Measurements from ENCODE around the gene YIF1A. TPM values are rescaled to one million over a fixed set of nuclear protein-coding genes. Genes with fewer than 3 reads are reported as not detected.

The YIF1A gene
- total RNA-seq, 1 donor = 75.7 TPM

GRCh38 chr11:66275396-66275795 lies 13.5 kb downstream of the YIF1A start:
- no peak for DNase-seq (ENCODE audit: low read depth in 2 of 3, low spot score in 2 of 3)

- no peak for DNase-seq (ENCODE audit: low read depth in 2 of 3, low spot score in 2 of 3)
Measured at GRCh38 chr11:66274219-66274618, 14.7 kb downstream of the YIF1A start.

GRCh38 chr11:66272596-66272995 lies 16.3 kb downstream of the YIF1A start:
- no peak for DNase-seq (ENCODE audit: low read depth in 2 of 3, low spot score in 2 of 3)

GRCh38 chr11:66271816-66272215 lies 17.1 kb downstream of the YIF1A start:
- no peak for DNase-seq (ENCODE audit: low read depth in 2 of 3, low spot score in 2 of 3)

- peak in 1 of 3 donors; percentile 54 for DNase-seq (ENCODE audit: low read depth in 2 of 3, low spot score in 2 of 3)
Measured at GRCh38 chr11:66268952-66269905, 19.7 kb downstream of the YIF1A start.

- peak; percentile 99 to 100 (median 99) for DNase-seq (ENCODE audit: low read depth in 2 of 3, low spot score in 2 of 3)
Measured at GRCh38 chr11:66268244-66268951, 20.5 kb downstream of the YIF1A start, which contains the start of gene RAB1B. Gene RAB1B (plus strand): TSS chr11:66268639. CDS start chr11:66268680, 41 bp downstream.

GRCh38 chr11:66267379-66268243 lies 21.3 kb downstream of the YIF1A start:
- peak; percentile 75 to 92 (median 89) for DNase-seq (ENCODE audit: low read depth in 2 of 3, low spot score in 2 of 3)

- no peak for DNase-seq (ENCODE audit: low read depth in 2 of 3, low spot score in 2 of 3)
Measured at GRCh38 chr11:66267039-66267378, 21.9 kb downstream of the YIF1A start.

GRCh38 chr11:66266378-66267038 lies 22.4 kb downstream of the YIF1A start:
- no peak for DNase-seq (ENCODE audit: low read depth in 2 of 3, low spot score in 2 of 3)

GRCh38 chr11:66265531-66266377 lies 23.2 kb downstream of the YIF1A start:
- no peak for DNase-seq (ENCODE audit: low read depth in 2 of 3, low spot score in 2 of 3)

- peak in 1 of 3 donors; percentile 30 for DNase-seq (ENCODE audit: low read depth in 2 of 3, low spot score in 2 of 3)
Measured at GRCh38 chr11:66264914-66265313, 24.0 kb downstream of the YIF1A start.

- no peak for DNase-seq (ENCODE audit: low read depth in 2 of 3, low spot score in 2 of 3)
Measured at GRCh38 chr11:66264383-66264782, 24.6 kb downstream of the YIF1A start.

GRCh38 chr11:66263785-66264184 lies 25.2 kb downstream of the YIF1A start:
- no peak for DNase-seq (ENCODE audit: low read depth in 2 of 3, low spot score in 2 of 3)

GRCh38 chr11:66263231-66263630 lies 25.7 kb downstream of the YIF1A start:
- DNase-seq (ENCODE audit: low read depth in 2 of 3, low spot score in 2 of 3) = no peak

GRCh38 chr11:66262696-66263095 lies 26.2 kb downstream of the YIF1A start:
- no peak for DNase-seq (ENCODE audit: low read depth in 2 of 3, low spot score in 2 of 3)

- DNase-seq (ENCODE audit: low read depth in 2 of 3, low spot score in 2 of 3) = no peak
Measured at GRCh38 chr11:66262191-66262590, 26.8 kb downstream of the YIF1A start.

GRCh38 chr11:66261578-66261977 lies 27.4 kb downstream of the YIF1A start:
- no peak for DNase-seq (ENCODE audit: low read depth in 2 of 3, low spot score in 2 of 3)

- no peak for DNase-seq (ENCODE audit: low read depth in 2 of 3, low spot score in 2 of 3)
Measured at GRCh38 chr11:66259956-66260355, 29.0 kb downstream of the YIF1A start.

GRCh38 chr11:66259225-66259624 lies 29.7 kb downstream of the YIF1A start:
- DNase-seq (ENCODE audit: low read depth in 2 of 3, low spot score in 2 of 3) = no peak

Data from hematopoietic multipotent progenitor cell (in vitro differentiated cells).